ENCODE data around the gene URB1.

The URB1 gene

DNA sequence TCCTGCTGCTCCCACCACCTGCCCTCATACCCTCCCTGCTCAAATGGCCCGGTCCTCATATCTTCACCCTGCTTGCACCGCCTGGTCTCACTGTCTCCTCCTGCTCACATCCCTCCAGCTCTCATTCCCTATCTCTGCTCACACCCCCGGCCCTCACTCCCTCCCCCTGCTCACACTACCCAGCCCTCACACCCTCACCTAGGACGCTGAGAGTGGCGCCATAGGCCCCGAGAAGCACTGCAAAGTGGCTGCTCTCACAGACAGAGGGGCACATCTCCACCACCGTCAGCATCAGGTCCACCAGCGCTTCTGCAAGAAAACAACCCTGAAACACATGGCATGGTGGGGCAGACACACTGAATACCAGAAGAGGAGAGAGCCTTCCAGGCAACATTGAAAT is 55.6 kb downstream of the URB1 start:
- DNase-seq, result no peak

DNA sequence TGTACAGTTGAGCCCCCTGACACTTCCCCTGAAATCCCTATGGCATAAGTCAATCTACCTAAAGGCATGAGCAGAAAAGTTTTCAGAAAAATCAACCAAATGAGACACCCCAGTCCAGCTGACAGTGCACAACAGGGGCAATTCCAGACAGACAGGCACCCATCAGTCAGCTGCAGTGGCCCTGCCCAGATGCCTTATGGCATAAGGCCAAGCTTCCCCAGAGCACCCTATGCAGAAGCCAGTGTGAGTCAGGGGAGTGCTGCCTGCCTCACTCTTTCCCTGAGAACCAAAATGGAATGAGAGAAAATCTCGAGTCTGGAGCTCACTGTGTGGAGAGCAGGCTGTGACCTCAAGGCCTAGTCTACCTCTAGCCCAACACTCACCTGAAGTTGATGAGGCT is 56.1 kb downstream of the URB1 start:
- DNase-seq, result no peak

GRCh38 chr21:32335601-32336575 is 56.9 kb downstream of the URB1 start:
- DNase-seq, result no peak

DNA sequence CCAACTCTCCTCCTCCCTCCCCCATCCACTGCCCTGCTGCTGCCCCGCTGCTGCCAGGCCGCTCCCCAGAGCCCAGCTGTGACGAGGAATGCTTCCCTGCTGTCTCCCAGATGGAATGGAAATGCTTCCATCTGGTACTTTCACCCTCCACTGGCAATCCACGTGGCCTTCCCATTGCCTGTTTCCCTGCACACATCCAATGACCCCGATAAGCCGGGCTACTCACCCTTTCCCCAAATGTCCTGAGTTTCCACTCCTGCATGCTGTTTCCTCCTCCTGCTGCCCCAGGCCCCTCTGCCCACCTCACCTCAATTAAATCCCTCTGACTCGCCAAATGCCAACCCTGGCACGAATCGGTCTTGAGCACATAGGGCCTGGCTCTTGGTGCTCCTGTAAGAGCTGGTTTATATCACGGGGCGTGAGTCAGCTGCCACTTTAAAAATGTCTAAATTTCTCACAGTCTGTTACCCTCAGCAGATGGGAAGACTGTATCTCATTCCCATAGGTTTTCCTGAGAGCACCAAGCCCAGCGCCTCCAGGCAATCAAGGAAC is 57.8 kb downstream of the URB1 start:
- no peak for DNase-seq

DNA sequence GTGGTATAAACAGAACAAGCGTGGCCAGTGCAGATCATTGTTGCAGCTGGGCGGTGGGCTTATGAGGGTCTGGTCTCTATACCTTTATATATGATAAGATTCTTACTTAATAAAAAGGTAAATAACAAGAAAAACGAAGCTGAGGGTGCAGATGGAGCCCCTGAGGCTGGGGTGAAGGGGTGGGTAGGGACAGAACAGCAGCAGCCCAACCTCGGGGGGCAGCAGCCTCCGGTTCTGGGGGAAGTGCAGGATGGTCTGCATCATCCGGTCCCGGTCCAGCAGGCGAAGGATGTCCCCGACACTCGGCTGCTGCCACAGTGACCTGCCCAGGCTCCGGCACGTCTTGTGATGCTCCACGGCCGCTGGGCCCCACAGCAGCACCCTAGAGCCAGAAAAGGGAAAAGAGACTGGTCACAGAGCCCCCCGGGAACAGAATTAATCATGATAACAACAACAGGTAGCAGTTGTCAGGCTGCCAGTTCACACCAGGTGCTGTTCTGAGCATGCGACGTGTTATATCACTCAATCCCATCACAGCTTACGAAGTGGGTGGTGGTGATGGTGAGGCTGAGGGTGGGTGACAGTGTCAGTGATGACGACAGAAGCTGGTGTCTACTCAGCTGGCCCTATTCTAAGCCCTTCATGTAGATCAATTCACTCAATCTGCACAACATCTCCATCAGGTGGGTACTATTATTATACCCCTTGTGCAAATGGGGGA is 58.7 kb downstream of the URB1 start:
- no peak for DNase-seq

DNA sequence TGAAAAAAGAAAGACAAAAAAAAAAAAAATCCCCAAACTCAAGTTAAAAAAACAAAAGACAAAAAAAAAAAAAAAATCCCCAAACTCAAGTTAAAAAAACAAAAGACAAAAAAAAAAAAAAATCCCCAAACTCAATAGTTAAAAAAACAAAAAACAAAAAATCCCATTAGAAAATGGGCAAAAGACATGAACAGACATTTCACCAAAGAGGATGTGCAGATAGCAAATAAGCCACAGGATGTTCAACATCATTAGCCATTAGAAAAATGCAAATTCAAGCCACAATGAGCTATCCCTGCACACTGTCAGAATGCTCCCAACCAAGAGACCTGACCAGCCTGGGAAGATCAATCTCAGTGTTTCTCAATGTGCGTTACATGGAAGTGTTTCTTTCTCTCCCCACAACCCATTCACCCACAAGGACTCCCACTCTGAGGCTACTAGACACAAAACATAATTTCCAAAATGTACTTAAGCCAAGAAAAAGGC is 60.3 kb downstream of the URB1 start:
- no peak for DNase-seq

GRCh38 chr21:32331444-32332305 is 61.1 kb downstream of the URB1 start:
- no peak for DNase-seq

DNA sequence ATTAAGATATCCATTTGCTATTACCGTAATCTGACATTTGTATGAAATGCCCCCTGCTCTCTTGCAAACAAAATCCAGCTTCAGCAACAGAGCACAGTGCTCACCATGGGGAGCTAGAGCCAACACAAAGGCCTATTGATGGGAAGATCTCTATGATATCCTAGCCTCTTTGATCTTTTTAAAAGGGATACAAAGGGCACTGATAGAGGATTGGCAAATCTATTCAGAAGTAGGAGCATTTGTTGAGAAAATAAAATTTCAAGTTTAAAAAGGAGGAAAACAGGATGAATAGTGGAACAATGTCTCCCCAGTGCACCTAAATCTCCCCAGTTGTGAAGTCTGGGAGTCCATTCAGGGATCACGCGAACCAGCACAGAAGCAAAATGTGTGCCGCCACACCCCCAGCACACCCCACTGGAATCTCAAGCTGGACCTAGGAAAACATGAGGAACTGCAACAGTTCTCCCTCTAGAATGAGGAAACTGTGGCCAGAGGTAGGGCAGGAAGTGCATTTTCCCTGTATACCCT is 62.0 kb downstream of the URB1 start:
- DNase-seq, result no peak

DNA sequence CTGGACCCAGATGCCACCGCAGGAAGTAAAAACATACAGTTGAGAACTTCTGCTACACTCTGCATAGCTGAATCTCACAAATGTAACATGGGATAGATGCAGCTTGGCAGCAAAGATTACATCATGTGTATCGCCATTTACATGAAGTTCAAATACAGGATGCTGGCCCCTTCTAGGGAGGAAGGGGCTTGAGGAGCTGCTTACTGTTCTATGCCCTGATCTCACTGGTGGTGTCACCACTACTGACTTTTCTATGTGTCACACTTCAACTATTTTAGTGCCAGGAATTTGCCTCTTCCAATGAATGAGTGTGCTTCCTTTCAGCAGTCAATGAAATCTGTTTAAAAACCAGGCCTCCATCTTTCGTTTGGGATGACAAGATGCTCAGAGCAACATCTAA is 63.0 kb downstream of the URB1 start:
- no peak for DNase-seq

GRCh38 chr21:32329331-32329730 is 63.5 kb downstream of the URB1 start:
- DNase-seq, result no peak

DNA sequence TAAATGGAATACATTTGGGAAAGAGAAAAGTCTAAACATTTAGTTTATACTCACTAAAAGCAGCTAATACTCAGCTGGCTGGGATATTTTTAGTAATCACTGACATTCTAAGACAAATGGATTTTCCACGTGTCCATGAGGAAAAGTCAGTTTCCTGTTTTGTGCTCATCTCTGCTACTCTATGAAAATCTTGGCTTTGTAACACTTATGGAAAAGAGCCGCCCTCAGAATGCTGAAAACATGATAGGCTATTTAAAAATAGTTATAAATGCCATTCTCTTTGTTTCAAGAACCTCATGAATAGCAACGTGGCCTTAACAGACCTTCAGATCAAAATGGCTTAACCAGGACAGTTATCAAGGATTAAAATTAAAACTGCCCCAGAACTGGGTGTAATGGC is 64.2 kb downstream of the URB1 start:
- DNase-seq, result no peak

- no peak for DNase-seq
Measured at GRCh38 chr21:32325706-32326105, 67.1 kb downstream of the URB1 start.

GRCh38 chr21:32322676-32323075 is 70.1 kb downstream of the URB1 start:
- no peak for DNase-seq

DNA sequence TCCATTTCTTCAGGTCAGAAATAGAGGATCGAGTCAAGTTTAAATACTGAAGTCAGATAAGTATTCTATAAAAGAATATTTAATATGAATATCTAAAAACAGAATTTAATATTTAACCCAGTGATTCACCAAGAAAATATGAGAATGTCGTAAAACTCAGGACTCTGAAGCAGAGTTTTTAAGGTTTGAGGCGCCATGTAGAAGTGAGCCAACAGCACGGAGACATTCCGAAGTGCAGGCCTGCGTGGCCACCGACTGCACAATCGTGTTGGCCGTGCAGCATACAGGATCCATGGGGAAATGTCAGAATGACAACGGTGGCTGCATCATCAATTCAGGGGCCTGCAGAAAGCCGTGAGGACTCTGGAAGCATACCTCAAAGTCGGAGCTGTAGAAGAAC is 70.7 kb downstream of the URB1 start:
- DNase-seq, result no peak

GRCh38 chr21:32321480-32321879 is 71.3 kb downstream of the URB1 start:
- DNase-seq, result no peak

DNA sequence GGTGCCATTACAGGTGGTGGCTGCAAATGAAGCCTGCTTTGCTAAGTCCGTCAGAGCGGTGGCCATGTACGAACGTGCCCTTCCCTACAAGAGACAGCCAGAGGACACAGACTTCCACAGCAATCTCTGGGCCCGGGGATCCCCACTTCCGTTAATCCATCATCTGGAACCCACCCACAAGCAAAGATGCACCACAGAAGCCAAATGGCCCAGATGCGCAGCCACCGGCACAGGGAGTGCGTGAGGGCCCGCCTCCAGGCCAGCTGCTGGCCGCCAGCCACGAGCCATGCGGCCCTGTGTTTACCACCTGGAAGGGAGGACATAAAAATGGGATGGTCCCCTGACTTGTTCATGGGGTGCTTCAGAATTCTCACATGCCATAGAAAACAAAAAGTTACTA is 72.1 kb downstream of the URB1 start:
- no peak for DNase-seq

DNA sequence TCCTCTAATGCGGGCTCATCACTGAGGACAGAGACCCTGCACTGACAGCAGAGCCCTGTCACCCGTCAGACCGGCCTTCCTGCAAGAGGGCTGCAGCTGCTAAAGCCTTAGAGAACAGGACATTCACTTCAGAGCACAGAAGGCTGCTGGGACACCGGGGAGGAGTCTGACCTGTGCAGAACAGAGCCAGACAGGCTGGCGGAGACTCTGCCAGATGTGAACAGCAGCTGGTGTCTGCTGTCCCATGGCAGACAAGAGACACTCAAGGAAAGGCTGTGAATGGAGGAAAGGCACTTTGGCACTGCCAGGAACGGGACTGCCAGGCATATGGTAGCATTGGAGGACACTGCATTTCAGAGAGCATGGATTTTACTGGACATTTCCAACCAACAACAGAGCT is 72.8 kb downstream of the URB1 start:
- no peak for DNase-seq

DNA sequence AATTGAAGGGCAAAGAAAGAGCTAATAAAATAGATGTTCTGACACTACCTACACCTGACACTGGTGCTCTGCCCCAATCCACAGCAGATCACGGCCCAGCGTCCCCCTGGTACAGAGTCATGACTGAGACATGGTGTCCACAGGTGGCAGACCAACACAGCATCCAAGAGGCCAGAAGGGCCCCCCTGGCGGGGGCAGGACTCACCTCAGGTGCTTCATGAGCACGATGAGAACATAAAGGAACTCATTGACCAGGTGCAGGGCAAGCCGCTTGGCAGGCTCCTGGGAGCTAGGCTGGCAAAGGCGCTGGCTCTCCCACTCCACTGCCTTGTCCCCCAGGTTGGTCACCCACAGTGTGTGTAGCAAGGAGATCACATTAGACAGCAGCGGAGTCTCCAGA is 73.8 kb downstream of the URB1 start:
- no peak for DNase-seq

- no peak for DNase-seq
Measured at GRCh38 chr21:32317726-32318125, 75.1 kb downstream of the URB1 start.

DNA sequence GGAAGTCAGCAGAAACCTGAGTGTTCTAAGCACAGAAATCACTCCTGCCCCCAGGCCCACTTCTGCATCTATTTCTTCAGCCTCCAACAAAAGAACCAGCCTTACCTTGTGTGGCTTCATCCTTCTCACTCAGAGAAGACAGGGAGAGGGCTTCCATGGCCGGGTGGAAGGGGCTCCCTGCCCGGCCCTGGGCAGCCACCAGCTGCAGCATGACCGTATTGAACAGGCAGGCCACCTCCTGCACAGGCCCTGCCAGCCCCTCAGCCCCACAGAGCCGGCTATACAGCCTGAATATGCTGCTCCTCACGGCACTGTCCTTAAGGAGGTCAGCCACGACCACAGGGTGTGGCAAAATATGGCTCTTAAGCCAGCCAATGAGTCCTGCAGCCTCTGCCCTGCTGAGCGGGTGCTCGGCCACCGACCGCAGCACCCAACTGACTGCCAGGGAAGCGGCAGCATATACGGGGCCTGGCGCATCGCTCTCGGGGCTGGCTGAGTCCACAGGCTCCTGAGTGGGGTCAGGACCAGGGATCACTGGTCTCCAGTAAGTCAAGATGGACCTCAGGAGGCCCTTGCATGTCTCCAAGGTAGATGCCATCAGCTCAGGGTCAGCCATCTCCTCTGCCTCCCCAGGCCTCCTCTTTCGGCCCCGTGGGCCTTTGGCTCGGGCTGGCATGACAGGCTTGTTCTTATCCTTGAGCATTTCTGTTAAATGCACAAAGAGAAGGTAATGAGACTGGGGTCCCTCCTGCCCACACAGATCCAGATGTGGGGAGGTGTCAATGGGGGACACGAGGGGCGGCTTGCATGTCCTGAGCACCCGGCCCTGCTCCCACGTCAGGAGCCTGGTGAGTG is 76.2 kb downstream of the URB1 start:
- no peak for DNase-seq

DNA sequence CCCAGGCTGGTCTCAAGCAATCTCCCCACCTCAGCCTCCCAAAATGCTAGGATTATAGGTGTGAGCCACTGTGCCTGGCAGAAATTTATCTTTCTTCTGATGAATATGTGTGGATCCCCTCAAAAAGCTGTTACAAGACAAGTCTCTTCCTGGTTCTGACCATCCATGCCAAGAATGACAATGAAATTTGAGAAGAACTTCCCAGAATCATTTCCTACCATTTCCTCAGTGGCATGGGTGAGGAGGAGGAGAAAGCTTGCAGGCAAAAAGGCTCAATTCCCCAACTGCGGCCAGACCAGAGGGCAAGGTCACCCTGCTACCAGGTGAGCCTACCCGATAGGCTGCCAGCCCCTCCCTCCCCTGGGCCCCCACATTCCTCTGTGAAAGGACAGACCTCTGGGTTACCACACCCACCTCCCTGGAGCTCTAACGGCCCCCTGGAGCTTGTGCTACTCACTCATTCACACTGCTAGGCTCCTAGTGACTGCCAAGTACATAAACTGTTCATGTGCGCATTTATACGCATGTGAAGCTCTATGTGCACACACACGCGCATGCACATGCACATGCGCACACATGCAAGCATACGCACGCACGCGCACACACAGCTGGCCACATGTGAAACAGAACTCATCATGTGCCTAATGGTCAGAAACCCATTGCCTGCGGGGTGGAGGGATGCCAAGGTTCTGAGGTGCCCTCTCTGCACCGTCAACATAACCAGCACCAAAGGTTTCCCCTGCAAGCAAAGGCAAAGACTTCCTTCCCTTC is 77.1 kb downstream of the URB1 start:
- no peak for DNase-seq

Measured in stimulated activated CD4-positive, alpha-beta T cell treated with anti-CD3 and anti-CD28 coated beads, Interleukin-1b, Interleukin-23, amount 100 ng/mL, for 48 hours (primary cell).